ENCODE data around the gene IGF2BP1.

DNA sequence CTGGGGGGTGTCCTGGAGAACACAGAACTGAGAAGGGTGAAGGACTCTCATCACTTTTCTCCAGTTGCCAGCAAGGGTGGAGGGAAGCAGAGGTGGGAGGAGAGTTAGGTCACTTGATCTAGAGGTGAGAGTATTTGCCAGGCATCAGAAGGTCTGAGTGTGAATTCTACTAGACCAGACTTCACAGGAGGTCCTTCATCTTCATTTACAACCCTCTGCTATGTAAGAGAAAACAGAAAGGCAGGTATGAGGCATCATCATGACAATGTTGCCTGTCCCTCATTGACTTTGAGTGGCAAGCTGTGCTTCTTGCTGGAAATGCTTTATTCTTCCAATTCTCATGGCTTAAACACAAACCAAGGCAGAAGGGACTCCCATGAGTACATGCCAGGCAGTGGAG is 89.5 kb downstream of the IGF2BP1 start:
- TF ChIP-seq, protein P1, sequence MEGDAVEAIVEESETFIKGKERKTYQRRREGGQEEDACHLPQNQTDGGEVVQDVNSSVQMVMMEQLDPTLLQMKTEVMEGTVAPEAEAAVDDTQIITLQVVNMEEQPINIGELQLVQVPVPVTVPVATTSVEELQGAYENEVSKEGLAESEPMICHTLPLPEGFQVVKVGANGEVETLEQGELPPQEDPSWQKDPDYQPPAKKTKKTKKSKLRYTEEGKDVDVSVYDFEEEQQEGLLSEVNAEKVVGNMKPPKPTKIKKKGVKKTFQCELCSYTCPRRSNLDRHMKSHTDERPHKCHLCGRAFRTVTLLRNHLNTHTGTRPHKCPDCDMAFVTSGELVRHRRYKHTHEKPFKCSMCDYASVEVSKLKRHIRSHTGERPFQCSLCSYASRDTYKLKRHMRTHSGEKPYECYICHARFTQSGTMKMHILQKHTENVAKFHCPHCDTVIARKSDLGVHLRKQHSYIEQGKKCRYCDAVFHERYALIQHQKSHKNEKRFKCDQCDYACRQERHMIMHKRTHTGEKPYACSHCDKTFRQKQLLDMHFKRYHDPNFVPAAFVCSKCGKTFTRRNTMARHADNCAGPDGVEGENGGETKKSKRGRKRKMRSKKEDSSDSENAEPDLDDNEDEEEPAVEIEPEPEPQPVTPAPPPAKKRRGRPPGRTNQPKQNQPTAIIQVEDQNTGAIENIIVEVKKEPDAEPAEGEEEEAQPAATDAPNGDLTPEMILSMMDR (IDR thresholded peaks at IDR 0.05; ENCODE audit: borderline replicate concordance, extremely low read depth, low read length, poor library complexity, severe bottlenecking) = no peak
- no peak for TF ChIP-seq EZH2 (IDR thresholded peaks at IDR 0.05; ENCODE audit: borderline replicate concordance, low read depth, low read length, severe bottlenecking)
